C4-2B (cell line): ENCODE results near the gene WDR18.

Source experiments
- H3K27ac ChIP-seq: fragments of 450-650 bp; 2 replicates; pipeline ENCODE4 v1.5.1; 2017
- CTCF ChIP-seq: fragments of 450-650 bp; conservative IDR thresholded peaks from 2 replicates; pipeline ENCODE4 v1.5.1; 2017; ENCODE audit warnings: mild to moderate bottlenecking
- ZFX ChIP-seq: fragments of 450-650 bp; IDR thresholded peaks from 2 replicates; pipeline ENCODE4 v1.6.1; 2017

The WDR18 gene

GRCh38 chr19:964116-964520 lies 20.0 kb upstream of the WDR18 start:
- H3K27ac ChIP-seq: no peak overlapping the region
- no peak for TF ChIP-seq ZFX
- no peak for TF ChIP-seq CTCF

- TF ChIP-seq ZFX: no peak
- TF ChIP-seq CTCF: no peak
- no peak overlapping the region for H3K27ac ChIP-seq
Measured at GRCh38 chr19:964761-965694, 19.1 kb upstream of the WDR18 start.

- TF ChIP-seq CTCF: no peak
- TF ChIP-seq ZFX: no peak
- no peak overlapping the region for H3K27ac ChIP-seq
Measured at GRCh38 chr19:966485-967088, 17.6 kb upstream of the WDR18 start.

- TF ChIP-seq ZFX (no peak), CTCF (peak; percentile 76)
- H3K27ac ChIP-seq: no peak overlapping the region
Measured at GRCh38 chr19:970695-971094, 13.4 kb upstream of the WDR18 start.

- no peak for TF ChIP-seq CTCF
- no peak for TF ChIP-seq ZFX
Measured at GRCh38 chr19:971795-972194, 12.3 kb upstream of the WDR18 start.

GRCh38 chr19:972281-972680 lies 11.9 kb upstream of the WDR18 start:
- TF ChIP-seq CTCF: no peak
- no peak for TF ChIP-seq ZFX
- H3K27ac ChIP-seq: no peak overlapping the region

More at GRCh38 chr19:971795-972194, 12.3 kb upstream of the WDR18 start:
- H3K27ac ChIP-seq: no peak overlapping the region
